Activated naive CD8-positive, alpha-beta T cell treated with anti-CD3 and anti-CD28 coated beads, Interleukin-2, amount 50 U/mL, for 24 hours (primary cell): ENCODE measurements around the gene PVRIG.
A peak's percentile ranks its signal among the peaks of the same experiment; 100 is the strongest.
"Not testable (repeated sequence)": the region's sequence is repeated elsewhere in the genome, so short reads cannot be mapped to it uniquely, and the experiment has no call there.

ENCODE experiments used
- ATAC-seq: fragments of 150-1000 bp; cut with Tn5 transposase; one replicate; pipeline ENCODE4 v1.10.0; 2021
- DNase-seq: peaks from one replicate; pipeline ENCODE4 v3.0.0; 2021
- H3K27ac Mint-ChIP-seq: one replicate; pipeline ENCODE4 v1.8.0; 2021; ENCODE audit warnings: mild to moderate bottlenecking, mixed read lengths
- H3K27me3 Mint-ChIP-seq: one replicate; pipeline ENCODE4 v1.8.0; 2021; ENCODE audit warnings: mixed read lengths
- H3K36me3 Mint-ChIP-seq: one replicate; pipeline ENCODE4 v1.8.0; 2021; ENCODE audit warnings: low read depth, mixed read lengths
- H3K4me1 Mint-ChIP-seq: one replicate; pipeline ENCODE4 v1.8.0; 2021; ENCODE audit warnings: mixed read lengths
- H3K4me3 Mint-ChIP-seq: one replicate; pipeline ENCODE4 v1.8.0; 2021; ENCODE audit warnings: mild to moderate bottlenecking, moderate library complexity, mixed read lengths
- H3K9me3 Mint-ChIP-seq: one replicate; pipeline ENCODE4 v1.8.0; 2021; ENCODE audit warnings: mixed read lengths

PVRIG gene

DNA sequence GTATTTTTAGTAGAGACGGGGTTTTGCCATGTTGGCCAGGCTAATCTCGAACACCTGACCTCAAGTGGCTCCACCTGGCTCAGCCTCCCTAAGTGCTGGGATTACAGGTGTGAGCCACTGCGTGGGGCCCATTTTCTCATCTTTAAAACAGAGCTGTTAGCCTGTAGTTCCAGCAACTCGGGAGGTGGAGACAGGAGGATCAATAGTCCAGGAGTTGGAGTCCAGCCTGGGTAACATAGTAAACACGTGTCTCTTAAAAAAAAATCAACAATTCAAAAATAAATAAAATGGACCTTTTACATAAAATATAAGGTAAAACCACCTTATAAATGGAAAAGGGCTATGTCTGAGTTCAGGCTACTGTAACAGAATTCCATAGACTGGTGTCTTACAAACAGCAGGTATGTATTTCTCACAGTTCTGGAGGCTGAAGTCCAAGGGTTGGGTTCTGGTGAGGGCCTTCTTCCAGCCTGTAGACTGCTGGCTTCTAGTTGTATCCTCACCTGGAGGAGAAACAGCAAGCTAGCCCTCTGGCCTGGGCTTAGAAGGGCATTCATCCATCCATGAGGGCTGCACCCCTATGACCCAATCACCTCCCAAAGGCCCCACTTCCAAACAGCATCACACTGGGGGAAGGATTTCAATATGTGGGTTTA lies 7.0 kb upstream of the PVRIG start:
- Mint-ChIP-seq H3K9me3 (no peaks in the 10 kb centered on the region), H3K4me3 (no peak overlapping the region), H3K4me1 (peaks cover 84% of the 10 kb centered on the region), H3K36me3 (peaks cover 3% of the 10 kb centered on the region), H3K27me3 (no peaks in the 10 kb centered on the region), H3K27ac (no peak overlapping the region)
- ATAC-seq, result no peak
- no peak for DNase-seq

DNA sequence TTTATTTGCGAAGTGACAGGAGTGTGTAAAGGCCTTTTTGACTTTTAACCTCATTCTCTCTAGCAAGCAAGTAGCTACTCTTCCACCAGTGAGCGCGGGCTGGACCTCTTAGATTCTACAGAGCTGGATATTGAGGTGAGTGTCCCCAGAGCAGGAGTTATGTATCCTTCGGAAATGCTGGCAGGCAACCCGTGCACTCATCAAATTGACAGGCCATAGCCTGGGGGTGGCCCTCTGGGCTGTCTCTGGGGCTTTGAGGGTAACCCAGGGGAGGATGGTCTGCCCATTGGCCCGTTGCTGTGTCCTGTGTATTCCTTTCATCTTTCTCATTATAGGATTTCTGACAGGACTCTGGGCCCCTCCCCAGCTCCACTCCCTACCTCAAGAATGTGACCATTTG lies 6.1 kb upstream of the PVRIG start:
- Mint-ChIP-seq H3K9me3 (no peaks in the 10 kb centered on the region), H3K27me3 (no peaks in the 10 kb centered on the region), H3K4me3 (no peak overlapping the region), H3K27ac (no peak overlapping the region), H3K36me3 (peaks cover 6% of the 10 kb centered on the region), H3K4me1 (peaks cover 81% of the 10 kb centered on the region)
- no peak for DNase-seq
- no peak for ATAC-seq

DNA sequence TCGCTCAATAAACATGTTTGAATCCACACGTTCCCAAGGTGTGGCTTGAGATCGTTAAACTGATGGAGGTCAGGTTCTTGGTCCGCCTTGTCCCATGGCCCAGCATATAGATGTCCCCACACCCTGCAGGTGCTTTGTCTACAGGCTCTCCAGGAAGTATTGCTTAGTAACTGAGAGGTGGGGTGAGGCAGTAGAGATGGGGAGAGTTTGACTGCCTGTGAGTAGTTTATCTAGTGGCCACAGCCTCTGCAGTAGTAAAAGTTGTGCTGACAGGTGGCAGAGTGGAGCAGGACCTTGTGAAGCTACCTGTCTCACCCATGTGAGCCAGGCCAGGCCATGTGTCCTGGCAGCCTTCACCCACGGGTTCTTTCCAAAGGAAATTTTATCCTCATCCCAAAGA lies 5.4 kb upstream of the PVRIG start:
- not testable (repeated sequence) for DNase-seq, ATAC-seq, H3K27me3 Mint-ChIP-seq, H3K27ac Mint-ChIP-seq, H3K4me3 Mint-ChIP-seq, H3K9me3 Mint-ChIP-seq, H3K36me3 Mint-ChIP-seq
- peaks cover 81% of the 10 kb centered on the region for H3K4me1 Mint-ChIP-seq

DNA sequence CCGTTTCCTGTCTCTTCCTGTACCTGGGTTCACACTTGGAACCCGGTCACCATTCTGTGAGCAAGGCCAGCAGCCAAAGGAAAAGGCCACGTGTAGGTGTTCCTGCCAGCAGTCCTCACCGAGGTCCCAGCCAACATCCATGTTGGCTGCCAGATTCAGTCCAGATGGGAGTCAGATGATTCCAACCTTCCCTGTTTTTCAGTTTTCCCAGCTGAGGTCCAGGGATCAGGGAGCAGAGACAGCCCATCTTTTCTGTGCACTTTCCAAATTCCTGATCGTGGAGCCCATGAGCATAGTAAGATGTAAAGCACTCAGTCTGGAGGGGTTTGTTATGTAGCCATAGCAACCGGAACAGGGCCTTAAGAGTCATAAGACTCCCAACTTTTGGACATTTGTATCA lies 3.9 kb upstream of the PVRIG start:
- Mint-ChIP-seq H3K27ac (no peak overlapping the region), H3K27me3 (no peaks in the 10 kb centered on the region), H3K4me1 (peaks cover 71% of the 10 kb centered on the region), H3K4me3 (no peak overlapping the region), H3K9me3 (no peaks in the 10 kb centered on the region), H3K36me3 (peaks cover 6% of the 10 kb centered on the region)
- DNase-seq (no peak), ATAC-seq (no peak)

DNA sequence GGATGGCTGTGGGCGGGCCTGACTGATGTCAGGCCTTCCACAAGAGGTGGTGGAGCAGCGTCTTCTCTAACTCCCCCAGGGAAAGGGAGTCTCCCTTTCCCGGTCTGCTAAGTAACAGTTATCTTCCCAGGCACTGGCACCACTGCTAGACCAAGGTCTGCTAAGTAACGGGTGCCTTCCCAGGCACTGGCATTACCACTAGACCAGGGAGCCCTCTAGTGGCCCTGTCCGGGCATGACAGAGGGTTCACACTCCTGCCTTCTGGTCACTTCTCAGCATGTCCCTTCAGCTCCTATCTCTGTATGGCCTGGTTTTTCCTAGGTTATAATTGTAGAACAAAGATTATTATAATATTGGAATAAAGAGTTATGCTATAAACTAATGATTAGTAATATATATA lies 1.8 kb upstream of the PVRIG start:
- DNase-seq (peak; percentile 94), ATAC-seq (peak; percentile 14)
- not testable (repeated sequence) for H3K27ac Mint-ChIP-seq, H3K9me3 Mint-ChIP-seq, H3K27me3 Mint-ChIP-seq
- H3K4me3 Mint-ChIP-seq, result peak overlapping the region; percentile 88
- H3K36me3 Mint-ChIP-seq, result peaks cover 18% of the 10 kb centered on the region
- H3K4me1 Mint-ChIP-seq, result peaks cover 70% of the 10 kb centered on the region

DNA sequence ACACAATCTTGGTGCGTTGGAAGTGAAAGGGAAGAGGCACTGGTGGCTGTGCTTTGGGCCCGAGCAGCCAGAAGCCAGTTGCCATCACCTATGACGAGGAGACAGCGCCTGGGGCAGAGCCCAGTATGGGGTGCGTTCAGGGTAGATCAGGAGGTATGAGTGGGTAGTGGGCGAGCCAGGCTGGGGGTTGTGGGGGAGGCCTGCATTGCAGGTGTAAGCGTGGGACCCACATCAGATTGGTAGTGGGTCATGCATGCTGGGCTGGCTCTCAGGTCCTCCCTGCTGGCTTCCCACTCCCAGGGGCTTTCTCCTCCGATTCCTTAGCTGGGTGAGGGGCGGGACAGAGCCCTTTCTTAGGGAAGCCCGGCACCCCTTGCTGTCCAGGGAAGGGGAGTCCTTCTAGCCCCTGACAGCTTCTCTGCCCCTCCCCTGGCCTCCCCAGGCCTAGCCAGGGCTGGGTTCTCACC lies 445 bp upstream of the PVRIG start:
- peaks cover 27% of the 10 kb centered on the region for H3K36me3 Mint-ChIP-seq
- no peak for ATAC-seq
- H3K27me3 Mint-ChIP-seq, result no peaks in the 10 kb centered on the region
- no peaks in the 10 kb centered on the region for H3K9me3 Mint-ChIP-seq
- no peak for DNase-seq
- H3K4me1 Mint-ChIP-seq, result peaks cover 74% of the 10 kb centered on the region
- H3K4me3 Mint-ChIP-seq, result peak overlapping the region; percentile 88
- peak overlapping the region; percentile 97 for H3K27ac Mint-ChIP-seq

DNA sequence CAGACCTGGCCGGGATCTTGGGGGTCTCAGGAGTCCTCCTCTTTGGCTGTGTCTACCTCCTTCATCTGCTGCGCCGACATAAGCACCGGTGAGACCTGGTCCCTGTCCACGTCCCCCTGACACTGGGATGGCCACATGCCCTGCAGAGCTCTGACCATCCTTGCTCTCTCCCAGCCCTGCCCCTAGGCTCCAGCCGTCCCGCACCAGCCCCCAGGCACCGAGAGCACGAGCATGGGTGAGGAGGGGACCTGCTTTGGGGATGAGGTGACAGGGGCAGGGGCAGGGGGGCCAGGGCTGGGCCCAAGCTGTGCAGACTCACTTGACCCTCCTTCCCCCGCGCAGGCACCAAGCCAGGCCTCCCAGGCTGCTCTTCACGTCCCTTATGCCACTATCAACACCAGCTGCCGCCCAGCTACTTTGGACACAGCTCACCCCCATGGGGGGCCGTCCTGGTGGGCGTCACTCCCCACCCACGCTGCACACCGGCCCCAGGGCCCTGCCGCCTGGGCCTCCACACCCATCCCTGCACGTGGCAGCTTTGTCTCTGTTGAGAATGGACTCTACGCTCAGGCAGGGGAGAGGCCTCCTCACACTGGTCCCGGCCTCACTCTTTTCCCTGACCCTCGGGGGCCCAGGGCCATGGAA lies 959 bp downstream of the PVRIG start:
- peaks cover 77% of the 10 kb centered on the region for H3K4me1 Mint-ChIP-seq
- H3K36me3 Mint-ChIP-seq, result peaks cover 27% of the 10 kb centered on the region
- DNase-seq, result no peak
- ATAC-seq, result peak; percentile 16
- no peaks in the 10 kb centered on the region for H3K9me3 Mint-ChIP-seq
- peak overlapping the region; percentile 88 for H3K4me3 Mint-ChIP-seq
- peak overlapping the region; percentile 97 for H3K27ac Mint-ChIP-seq
- no peaks in the 10 kb centered on the region for H3K27me3 Mint-ChIP-seq

DNA sequence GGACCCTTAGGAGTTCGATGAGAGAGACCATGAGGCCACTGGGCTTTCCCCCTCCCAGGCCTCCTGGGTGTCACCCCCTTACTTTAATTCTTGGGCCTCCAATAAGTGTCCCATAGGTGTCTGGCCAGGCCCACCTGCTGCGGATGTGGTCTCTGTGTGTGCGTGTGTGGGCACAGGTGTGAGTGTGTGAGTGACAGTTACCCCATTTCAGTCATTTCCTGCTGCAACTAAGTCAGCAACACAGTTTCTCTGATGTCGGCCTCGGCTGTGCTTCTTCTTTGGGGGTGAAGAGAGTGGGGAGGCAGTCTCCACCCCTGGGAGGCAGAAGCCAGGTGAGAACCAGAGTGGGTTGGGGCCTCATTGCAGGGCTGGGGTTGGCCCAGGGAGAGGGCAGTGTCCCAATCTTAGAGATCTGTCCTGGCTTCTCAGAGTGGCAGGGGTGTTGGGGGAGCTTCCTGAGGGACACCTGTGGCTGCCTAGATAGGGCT lies 1.5 kb downstream of the PVRIG start:
- Mint-ChIP-seq H3K36me3 (peaks cover 29% of the 10 kb centered on the region), H3K27me3 (no peaks in the 10 kb centered on the region), H3K4me1 (peaks cover 76% of the 10 kb centered on the region), H3K9me3 (no peaks in the 10 kb centered on the region), H3K27ac (peak overlapping the region; percentile 97), H3K4me3 (peak overlapping the region; percentile 88)
- DNase-seq (peak; percentile 82), ATAC-seq (peak; percentile 44)

DNA sequence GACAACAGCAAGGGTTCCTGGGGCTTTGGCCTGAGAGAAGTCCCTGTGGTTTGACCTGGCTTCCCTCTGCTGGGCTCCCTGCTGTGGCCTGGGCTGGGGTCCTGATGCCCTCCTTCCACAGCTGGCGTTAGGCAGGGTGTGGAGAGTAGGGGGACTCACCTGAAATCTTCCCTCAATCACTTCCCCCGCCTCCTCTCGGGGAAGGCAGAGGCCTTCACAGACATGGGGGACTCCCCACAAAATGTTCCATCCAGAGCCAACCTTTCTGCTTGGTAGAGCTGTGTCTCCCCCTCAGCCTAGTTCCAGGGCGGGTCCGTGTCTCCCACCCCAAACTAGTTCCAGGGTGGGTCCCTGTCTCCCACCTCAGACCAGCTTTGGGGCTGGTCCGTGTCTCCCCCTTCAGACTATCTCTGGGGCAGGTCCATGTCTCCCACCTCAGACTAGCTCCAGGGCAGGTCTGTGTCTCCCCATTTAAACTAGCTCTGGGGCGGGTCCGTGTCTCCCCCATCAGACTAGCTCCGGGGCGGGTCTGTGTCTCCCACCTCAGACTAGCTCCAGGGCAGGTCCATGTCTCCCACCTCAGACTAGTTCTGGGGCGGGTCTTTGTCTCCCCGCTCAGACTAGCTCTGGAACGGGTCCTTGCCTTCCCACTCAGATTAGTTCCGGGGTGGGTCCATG lies 2.2 kb downstream of the PVRIG start:
- H3K4me3 Mint-ChIP-seq, result peak overlapping the region; percentile 88
- H3K27ac Mint-ChIP-seq, result peak overlapping the region; percentile 97
- H3K27me3 Mint-ChIP-seq, result no peaks in the 10 kb centered on the region
- ATAC-seq (peak; percentile 11), DNase-seq (peak; percentile 48)
- H3K4me1 Mint-ChIP-seq, result peaks cover 70% of the 10 kb centered on the region
- H3K36me3 Mint-ChIP-seq, result peaks cover 29% of the 10 kb centered on the region
- no peaks in the 10 kb centered on the region for H3K9me3 Mint-ChIP-seq

DNA sequence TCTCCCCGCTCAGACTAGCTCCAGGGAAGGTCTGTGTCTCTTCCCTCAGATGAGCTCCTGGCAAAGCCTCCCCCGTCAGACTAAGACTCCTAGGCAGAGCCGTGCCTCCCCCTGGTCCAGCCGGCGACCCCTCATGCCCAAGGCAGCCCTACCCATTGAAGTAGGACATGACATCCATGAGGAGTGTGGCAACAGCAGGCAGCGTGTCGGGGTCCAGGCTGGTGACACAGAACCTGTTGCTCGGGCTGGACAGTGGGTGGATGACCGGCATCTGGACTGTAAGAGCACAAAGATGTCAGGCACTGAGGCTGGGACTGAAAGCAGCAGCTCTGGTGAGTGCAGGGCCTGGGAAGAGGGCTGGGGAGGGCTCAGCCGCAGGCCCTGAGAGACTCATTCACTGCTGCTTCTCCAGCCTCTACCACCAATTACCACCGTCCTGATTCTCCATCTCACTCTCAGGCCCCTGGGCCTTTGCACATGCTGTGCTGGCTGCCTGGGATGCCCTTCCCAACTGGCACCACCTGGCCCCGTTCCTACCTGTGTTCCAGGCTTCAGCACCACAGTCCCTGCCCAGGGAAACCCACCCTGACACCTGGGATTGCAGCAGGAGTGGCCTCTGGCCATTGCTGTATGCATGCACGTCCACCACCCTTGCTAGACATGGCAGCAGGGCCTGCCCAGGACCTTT lies 2.8 kb downstream of the PVRIG start:
- ATAC-seq, result no peak
- Mint-ChIP-seq H3K27ac (peak overlapping the region; percentile 97), H3K4me1 (peaks cover 63% of the 10 kb centered on the region), H3K27me3 (no peaks in the 10 kb centered on the region), H3K36me3 (peaks cover 29% of the 10 kb centered on the region), H3K4me3 (peak overlapping the region; percentile 88), H3K9me3 (no peaks in the 10 kb centered on the region)
- no peak for DNase-seq

DNA sequence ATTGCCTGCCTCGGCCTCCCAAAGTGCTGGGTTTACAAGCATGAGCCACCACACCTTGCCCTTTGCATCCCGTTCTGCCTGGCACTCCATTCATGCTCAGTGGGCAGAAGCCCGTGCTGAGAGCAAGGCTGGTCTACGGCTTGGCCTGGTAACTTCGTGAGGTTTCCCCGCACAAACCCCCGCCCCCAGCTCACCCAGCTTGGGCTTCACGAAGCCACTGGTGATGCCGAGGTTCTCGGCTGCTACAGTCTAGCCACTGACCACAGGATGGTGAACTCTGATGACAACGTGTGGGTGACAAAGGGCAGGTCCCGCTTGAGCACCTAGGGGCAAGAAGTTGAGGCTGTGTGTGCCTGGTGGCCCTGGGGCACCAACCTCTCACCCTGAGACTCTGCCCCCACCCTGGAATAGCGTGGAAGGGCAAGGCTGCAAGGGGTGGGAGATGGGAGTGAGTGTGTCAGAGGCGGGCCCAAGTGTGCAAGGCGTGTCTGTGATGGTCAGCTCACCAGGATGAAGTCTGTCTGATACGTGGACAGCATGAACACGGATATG lies 3.7 kb downstream of the PVRIG start:
- not testable (repeated sequence) for ATAC-seq, H3K9me3 Mint-ChIP-seq, H3K27me3 Mint-ChIP-seq
- peak overlapping the region; percentile 88 for H3K4me3 Mint-ChIP-seq
- peaks cover 29% of the 10 kb centered on the region for H3K36me3 Mint-ChIP-seq
- peak overlapping the region; percentile 97 for H3K27ac Mint-ChIP-seq
- H3K4me1 Mint-ChIP-seq, result peaks cover 63% of the 10 kb centered on the region
- DNase-seq, result peak; percentile 41

DNA sequence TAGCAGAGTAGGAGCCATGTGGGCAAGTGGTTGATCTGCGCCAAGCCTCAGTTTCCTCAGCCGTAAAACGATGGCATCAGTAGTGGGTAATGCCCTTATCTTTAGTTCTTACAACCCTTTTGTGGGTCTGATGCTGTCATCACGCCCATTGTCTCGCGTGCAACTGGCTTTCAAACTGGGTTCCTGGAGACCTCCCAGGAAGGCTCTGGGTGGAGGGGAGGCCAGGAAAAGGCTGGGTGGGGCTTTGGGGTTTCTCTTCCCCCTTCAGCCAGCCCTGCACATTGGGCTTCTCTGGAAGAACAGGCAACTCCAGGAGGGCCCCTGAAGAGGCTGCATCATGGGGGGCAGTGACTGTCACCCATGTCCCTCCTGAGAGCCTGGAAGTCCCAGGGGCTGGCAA lies 5.1 kb downstream of the PVRIG start:
- H3K4me1 Mint-ChIP-seq, result peaks cover 53% of the 10 kb centered on the region
- H3K27ac Mint-ChIP-seq, result peak overlapping the region; percentile 97
- peaks cover 26% of the 10 kb centered on the region for H3K36me3 Mint-ChIP-seq
- H3K4me3 Mint-ChIP-seq, result peak overlapping the region; percentile 88
- not testable (repeated sequence) for DNase-seq, ATAC-seq, H3K27me3 Mint-ChIP-seq, H3K9me3 Mint-ChIP-seq

DNA sequence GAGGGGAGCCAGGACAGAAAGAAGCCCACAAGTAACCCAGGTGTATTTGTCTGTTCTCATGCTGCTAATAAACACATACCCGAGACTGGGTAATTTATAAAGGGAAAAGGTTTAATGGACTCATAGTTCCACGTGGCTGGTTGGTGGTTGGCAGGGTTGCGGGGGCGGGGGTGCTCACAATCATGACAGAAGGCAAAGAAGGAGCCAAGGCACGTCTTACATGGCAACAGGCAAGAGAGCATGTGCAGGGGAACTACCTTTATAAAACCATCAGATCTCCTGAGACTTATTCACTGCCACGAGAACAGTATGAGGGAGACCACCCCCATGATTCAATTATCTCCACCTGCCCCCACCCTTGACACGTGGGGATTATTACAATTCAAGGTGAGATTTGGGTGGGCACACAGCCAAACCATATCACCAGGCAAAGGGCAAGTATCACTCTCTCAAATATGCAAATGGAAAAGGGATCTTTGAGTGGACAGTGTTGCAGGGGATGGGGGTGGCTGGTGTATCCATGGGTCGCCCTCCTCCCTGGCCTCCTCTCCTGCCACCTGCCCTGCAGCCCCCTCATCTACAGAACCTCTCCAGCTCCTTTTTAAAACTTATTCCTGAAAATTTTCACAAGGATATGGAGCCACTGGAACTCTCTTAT lies 15.0 kb downstream of the PVRIG start:
- ATAC-seq (peak; percentile 18), DNase-seq (peak; percentile 72)
- H3K9me3 Mint-ChIP-seq, H3K27me3 Mint-ChIP-seq, H3K4me3 Mint-ChIP-seq: not testable (repeated sequence)
- Mint-ChIP-seq H3K4me1 (peaks cover 37% of the 10 kb centered on the region), H3K36me3 (peaks cover 39% of the 10 kb centered on the region), H3K27ac (peak overlapping the region; percentile 11)

DNA sequence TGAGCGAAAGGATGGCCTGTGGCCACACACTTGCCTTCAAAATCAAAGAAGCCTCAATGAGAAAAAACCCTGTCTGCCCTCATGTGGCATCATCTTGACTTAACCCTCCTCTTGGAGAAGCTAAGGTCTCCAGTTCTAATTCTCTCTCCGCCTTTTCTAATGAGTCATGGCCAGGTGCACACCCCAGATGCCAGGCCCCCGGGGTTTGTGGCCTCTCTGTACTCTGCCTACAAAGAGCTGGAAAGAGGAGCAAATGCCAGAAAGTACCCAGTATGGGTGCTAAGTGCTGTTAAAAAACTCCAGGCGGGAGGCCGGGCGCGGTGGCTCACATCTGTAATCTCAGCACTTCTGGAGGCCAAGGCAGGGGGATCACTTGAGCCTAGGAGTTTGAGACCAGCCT lies 20.2 kb downstream of the PVRIG start:
- not testable (repeated sequence) for H3K27ac Mint-ChIP-seq
- peak; percentile 25 for ATAC-seq

More for the DNA sequence above, 20.2 kb downstream of the PVRIG start:
- not testable (repeated sequence) for H3K9me3 Mint-ChIP-seq, DNase-seq, H3K4me3 Mint-ChIP-seq, H3K27me3 Mint-ChIP-seq
- H3K36me3 Mint-ChIP-seq, result peaks cover 11% of the 10 kb centered on the region
- H3K4me1 Mint-ChIP-seq, result peaks cover 42% of the 10 kb centered on the region
